Heart left ventricle (tissue), 13 donors: ENCODE results near the gene HOMER1.

Source experiments
- CTCF ChIP-seq, 12 donors: fragments of 200-600 bp; sonication (generic) in 4 of 12; IDR thresholded peaks; one replicate each; pipeline versions ENCODE4 v1.5.0 to v1.8.0; 2018 to 2022; ENCODE audit warnings: antibody characterized with exemption in 12 of 12, mild to moderate bottlenecking in 5 of 12
- POLR2A ChIP-seq, 2 donors: fragments of 450-650 bp; IDR thresholded peaks; one replicate each; pipeline ENCODE4 v1.6.1; 2017; ENCODE audit warnings: antibody characterized with exemption in 2 of 2, mild to moderate bottlenecking in 2 of 2, moderate library complexity in 2 of 2
- donor health status: ischemic (EF 13 %, LVEDD 7.1; RV severe dilation, severe dysfunction).
- donor health status: DM: no; HTN: yes; CAD: no.
- donor health status: DM: no; HTN: no; CAD: no.
- donor health status: ischemic (EF 25% LVEDD 6.9; RV normal size, moderate dysfunction).
- donor health status: ischemic (EF 25% LVEDD 5.7; RV mildly dilated, moderate dysfunction).
- donor health status: ischemic (EF 35%, LVEDD 5.7; RV mildly dilated, moderate dysfunction).
- donor health status: nonischemic (EF 11% LVEDD 7.7; RV severe dilation, severe dysfunction).
- donor health status: DM: yes; HTN: yes; CAD: no.
- donor health status: PGD.
- donor health status: ischemic (EF 29% LVEDD 5.4; RV normal size, mild dysfunction).
- donor health status: nonischemic (EF 23%, LVEDD 6.1; RV moderate dilation, normal function).

- TF ChIP-seq CTCF (IDR thresholded peaks at IDR 0.05) (no peak), POLR2A (IDR thresholded peaks at IDR 0.05) (no peak)
Measured at GRCh38 chr5:79475152-79475466, 38.8 kb downstream of the HOMER1 start.
